Right lobe of liver (tissue), 6 donors: ENCODE data around the gene ILK. TPM values are rescaled to one million over a fixed set of nuclear protein-coding genes. Genes with fewer than 3 reads are reported as not detected.

Source experiments
- ATAC-seq, 4 donors: fragments of 200-7000 bp; cut with Tn5 transposase; one replicate each; pipeline ENCODE4 v1.9.1; 2020; ENCODE audit warnings: mild to moderate bottlenecking in 4 of 4, moderate library complexity in 4 of 4
- DNase-seq, 3 donors: peaks; one replicate each; pipeline ENCODE4 v3.0.0-alpha.2; 2020
- H3K27ac ChIP-seq, 3 donors: fragments of 200-600 bp; one replicate each; pipeline ENCODE4 v1.8.0; 2022
- H3K27me3 ChIP-seq, 2 donors: fragments of 200-600 bp; one replicate each; pipeline ENCODE4 v1.8.0; 2022
- H3K36me3 ChIP-seq, 4 donors: fragments of 200-600 bp; sonication (generic) in 1 of 4; one replicate each; pipeline versions ENCODE4 v1.5.1 to v1.8.0; 2017 to 2022; ENCODE audit warnings: control low read depth in 1 of 4
- H3K4me1 ChIP-seq, 4 donors: fragments of 200-600 bp; sonication (generic) in 1 of 4; one replicate each; pipeline versions ENCODE4 v1.5.1 to v1.8.0; 2017 to 2022; ENCODE audit warnings: control low read depth in 1 of 4
- H3K4me3 ChIP-seq, 3 donors: fragments of 200-600 bp; one replicate each; pipeline ENCODE4 v1.8.0; 2022
- H3K9me3 ChIP-seq, 4 donors: fragments of 200-600 bp; sonication (generic) in 1 of 4; one replicate each; pipeline versions ENCODE4 v1.5.1 to v1.8.0; 2017 to 2022; ENCODE audit warnings: control low read depth in 1 of 4
- CTCF ChIP-seq, 4 donors: fragments of 200-600 bp in 3 of 4; fragments of 450-650 bp in 1 of 4; IDR thresholded peaks; one replicate each; pipeline versions ENCODE4 v1.5.1 to v1.8.0; 2016 to 2022; ENCODE audit warnings: antibody characterized with exemption in 4 of 4, mild to moderate bottlenecking in 2 of 4
- POLR2A ChIP-seq: fragments of 450-650 bp; IDR thresholded peaks from one replicate; pipeline ENCODE4 v1.6.1; 2017; ENCODE audit warnings: antibody characterized with exemption, mild to moderate bottlenecking
- WGBS: methylation state at CpG from one replicate; pipeline ENCODE4 v1.1.6; 2018; ENCODE audit warnings: low coverage, low lambda C conversion rate; ENCODE audit not compliant: insufficient coverage; ENCODE audit errors: missing lambda C conversion rate; 5-methylcytosine and 5-hydroxymethylcytosine counted together
- intact Hi-C, 2 donors: fragments of 100-400 bp; cut with DNase I; formaldehyde crosslinking; loops; one replicate each; pipeline versions ENCODE4 v1.11.2 to v1.14.1; 2022
- total RNA-seq, 6 experiments: library from RNA; depleted of rRNA in 2 of 6; stranded (reverse); fragments of >200 nt in 2 of 6; fragmentation: NEBNext Ultra II Directional in 3 of 6; extraction: Animal tissue kit (Norgen Biotek cat#: 25700) in 3 of 6; gene quantifications; one replicate each; pipeline versions ENCODE4 v1.1.0 to v1.2.4, GENCODE V29; 2016 to 2023
- donor health status: DM: no; HTN: yes; CAD: no.
- donor health status: DM: no; HTN: no; CAD: no.
- donor health status: DM: no; HTN: no; CAD: no.
- donor health status: DM: no; HTN: yes; CAD: no.
- donor health status: DM: no; HTN: yes; CAD: no.

The ILK gene
- total RNA-seq, 6 experiments from 2014 or later = 33.4 to 79.9 (median 55.0) TPM

GRCh38 chr11:6646071-6646470, 42.5 kb downstream of the ILK start:
- peak in 1 of 3 donors; percentile 66 for DNase-seq
- no peak overlapping the region for H3K4me3 ChIP-seq
- ATAC-seq = peak; percentile 34 to 64 (median 56)
- no peaks in the 10 kb centered on the region for H3K36me3 ChIP-seq
- no peak for TF ChIP-seq POLR2A
- no peak for TF ChIP-seq CTCF (IDR thresholded peaks at IDR 0.05)
- H3K4me1 ChIP-seq = no peaks in the 10 kb centered on the region
- H3K27ac ChIP-seq = peak overlapping the region in 2 of 3 donors; percentile 49 to 69
- intact Hi-C loops = no loop called here
- no peaks in the 10 kb centered on the region for H3K27me3 ChIP-seq
- 47% methylated on average over 8 of the region's 12 CpGs for WGBS
- no peaks in the 10 kb centered on the region for H3K9me3 ChIP-seq

- no peaks in the 10 kb centered on the region for H3K36me3 ChIP-seq
- H3K9me3 ChIP-seq = no peaks in the 10 kb centered on the region
- DNase-seq (no peak), ATAC-seq (peak in 1 of 4 donors; percentile 6)
- no peak overlapping the region for H3K4me3 ChIP-seq
- TF ChIP-seq CTCF (IDR thresholded peaks at IDR 0.05) = no peak
- TF ChIP-seq POLR2A = no peak
- H3K27me3 ChIP-seq = no peaks in the 10 kb centered on the region
- peak overlapping the region in 2 of 3 donors; percentile 49 to 69 for H3K27ac ChIP-seq
- no peaks in the 10 kb centered on the region for H3K4me1 ChIP-seq
- 52% methylated on average over 3 of the region's 3 CpGs for WGBS
- intact Hi-C loops = no loop called here
Measured at GRCh38 chr11:6646576-6646917, 43.0 kb downstream of the ILK start.

- intact Hi-C loops = no loop called here
- Histone ChIP-seq H3K4me1 (no peaks in the 10 kb centered on the region), H3K27me3 (no peaks in the 10 kb centered on the region), H3K4me3 (no peak overlapping the region), H3K9me3 (no peaks in the 10 kb centered on the region), H3K27ac (peak overlapping the region; percentile 36 to 69 (median 49)), H3K36me3 (no peaks in the 10 kb centered on the region)
- DNase-seq (peak in 1 of 3 donors; percentile 59), ATAC-seq (peak; percentile 44 to 54 (median 48))
- WGBS = 19% methylated on average over 7 of the region's 9 CpGs
- no peak for TF ChIP-seq CTCF (IDR thresholded peaks at IDR 0.05)
- no peak for TF ChIP-seq POLR2A
Measured at GRCh38 chr11:6646918-6647679, 43.5 kb downstream of the ILK start.

- DNase-seq (no peak), ATAC-seq (no peak)
- H3K4me1 ChIP-seq = no peaks in the 10 kb centered on the region
- 94% methylated on average over 2 of the region's 2 CpGs for WGBS
- intact Hi-C loops = no loop called here
- peak overlapping the region in 2 of 3 donors; percentile 36 to 49 for H3K27ac ChIP-seq
- no peak overlapping the region for H3K4me3 ChIP-seq
- H3K9me3 ChIP-seq = no peaks in the 10 kb centered on the region
- TF ChIP-seq CTCF (IDR thresholded peaks at IDR 0.05) (no peak), POLR2A (no peak)
- no peaks in the 10 kb centered on the region for H3K27me3 ChIP-seq
- no peaks in the 10 kb centered on the region for H3K36me3 ChIP-seq
Measured at GRCh38 chr11:6647836-6648235, 44.3 kb downstream of the ILK start.
